Heart right ventricle (tissue), 16 donors: ENCODE results near the gene ARHGDIB. TPM values are rescaled to one million over a fixed set of nuclear protein-coding genes. Genes with fewer than 3 reads are reported as not detected.

Experiments
- ATAC-seq, 8 donors: fragments of 200-7000 bp; cut with Tn5 transposase; one replicate each; pipeline ENCODE4 v1.9.1; 2020; ENCODE audit warnings: mild to moderate bottlenecking in 8 of 8, moderate library complexity in 8 of 8, moderate number of reproducible peaks in 1 of 8
- DNase-seq, 2 donors: peaks; one replicate each; pipeline ENCODE4 v3.0.0-alpha.2; 2020
- H3K27ac ChIP-seq, 10 donors: fragments of 200-600 bp; sonication (generic) in 2 of 10; one replicate each; pipeline versions ENCODE4 v1.5.0 to v1.8.0; 2020 to 2022; ENCODE audit warnings: mild to moderate bottlenecking in 3 of 10
- H3K27me3 ChIP-seq, 7 donors: fragments of 200-600 bp; one replicate each; pipeline ENCODE4 v1.8.0; 2021 to 2022; ENCODE audit warnings: mild to moderate bottlenecking in 2 of 7
- H3K36me3 ChIP-seq, 9 donors: fragments of 200-600 bp; sonication (generic) in 1 of 9; one replicate each; pipeline versions ENCODE4 v1.5.0 to v1.8.0; 2020 to 2022; ENCODE audit warnings: mild to moderate bottlenecking in 2 of 9
- H3K4me1 ChIP-seq, 9 donors: fragments of 200-600 bp; sonication (generic) in 1 of 9; one replicate each; pipeline versions ENCODE4 v1.5.0 to v1.8.0; 2020 to 2022; ENCODE audit warnings: mild to moderate bottlenecking in 4 of 9
- H3K4me3 ChIP-seq, 10 donors: fragments of 200-600 bp; sonication (generic) in 2 of 10; one replicate each; pipeline versions ENCODE4 v1.5.0 to v1.8.0; 2020 to 2022; ENCODE audit warnings: mild to moderate bottlenecking in 7 of 10, moderate library complexity in 2 of 10
- H3K9me3 ChIP-seq, 11 donors: fragments of 200-600 bp in 10 of 11; sonication (generic) in 2 of 11; one replicate each; pipeline versions ENCODE4 v1.5.0 to v1.8.0; 2013 to 2022; ENCODE audit warnings: mild to moderate bottlenecking in 2 of 11, control low read depth in 1 of 11, moderate library complexity in 1 of 11
- WGBS, 2 donors: extraction: QIAGEN DNeasy Blood & Tissue Kit; methylation state at CpG; one replicate each; pipeline ENCODE4 v1.1.7; 2013; ENCODE audit warnings: inconsistent platforms in 1 of 2; 5-methylcytosine and 5-hydroxymethylcytosine counted together
- intact Hi-C, 10 donors: fragments of 100-400 bp; cut with DNase I; formaldehyde crosslinking; loops; one replicate each; pipeline versions ENCODE4 v1.11.1 to v1.14.2; 2022
- polyA plus RNA-seq, 2 donors: library from polyadenylated mRNA; stranded (reverse); fragments of 200-250 nt; gene quantifications; one replicate each; pipeline ENCODE4 v1.2.3, GENCODE V29; 2013
- total RNA-seq, 10 donors: library from RNA; stranded (reverse); fragmentation: NEBNext Ultra II Directional in 3 of 10; extraction: Animal tissue kit (Norgen Biotek cat#: 25700) in 3 of 10; gene quantifications; one replicate each; pipeline versions ENCODE4 v1.2.1 to v1.2.4, GENCODE V29; 2021 to 2023
- TF ChIP-seq, protein P1 (sequence below), 9 donors: fragments of 200-600 bp; sonication (generic) in 2 of 9; IDR thresholded peaks; one replicate each; pipeline versions ENCODE4 v1.5.0 to v1.8.0; 2021 to 2022; ENCODE audit warnings: antibody characterized with exemption in 9 of 9, mild to moderate bottlenecking in 5 of 9, moderate library complexity in 1 of 9
- donor health status: Arrhythmogenic right ventricular cardiomyopathy.
- donor health status: ischemic (EF 13 %, LVEDD 7.1; RV severe dilation, severe dysfunction).
- donor health status: healthy with polysubstance abuse.
- donor health status: DM: no; HTN: yes; CAD: no.
- donor health status: DM: no; HTN: no; CAD: no.
- donor health status: ischemic (EF 25% LVEDD 6.9; RV normal size, moderate dysfunction).
- donor health status: ischemic (EF 25% LVEDD 5.7; RV mildly dilated, moderate dysfunction).
- donor health status: healthy.
- donor health status: DM: yes; HTN: yes; CAD: no.
- donor health status: Ischemic cardiomyopathy.
- donor health status: ischemic (EF 35%, LVEDD 5.7; RV mildly dilated, moderate dysfunction).
- donor health status: nonischemic (EF 11% LVEDD 7.7; RV severe dilation, severe dysfunction).
- donor health status: DM: yes; HTN: yes; CAD: no.
- donor health status: PGD.
- donor health status: ischemic (EF 29% LVEDD 5.4; RV normal size, mild dysfunction).
- donor health status: nonischemic (EF 23%, LVEDD 6.1; RV moderate dilation, normal function).

ARHGDIB gene
- total and polyA plus RNA-seq, 12 donors, result 28.1 to 150 (median 45.4) TPM

GRCh38 chr12:14904854-14905253, 56.5 kb downstream of the ARHGDIB start:
- TF ChIP-seq, protein P1, sequence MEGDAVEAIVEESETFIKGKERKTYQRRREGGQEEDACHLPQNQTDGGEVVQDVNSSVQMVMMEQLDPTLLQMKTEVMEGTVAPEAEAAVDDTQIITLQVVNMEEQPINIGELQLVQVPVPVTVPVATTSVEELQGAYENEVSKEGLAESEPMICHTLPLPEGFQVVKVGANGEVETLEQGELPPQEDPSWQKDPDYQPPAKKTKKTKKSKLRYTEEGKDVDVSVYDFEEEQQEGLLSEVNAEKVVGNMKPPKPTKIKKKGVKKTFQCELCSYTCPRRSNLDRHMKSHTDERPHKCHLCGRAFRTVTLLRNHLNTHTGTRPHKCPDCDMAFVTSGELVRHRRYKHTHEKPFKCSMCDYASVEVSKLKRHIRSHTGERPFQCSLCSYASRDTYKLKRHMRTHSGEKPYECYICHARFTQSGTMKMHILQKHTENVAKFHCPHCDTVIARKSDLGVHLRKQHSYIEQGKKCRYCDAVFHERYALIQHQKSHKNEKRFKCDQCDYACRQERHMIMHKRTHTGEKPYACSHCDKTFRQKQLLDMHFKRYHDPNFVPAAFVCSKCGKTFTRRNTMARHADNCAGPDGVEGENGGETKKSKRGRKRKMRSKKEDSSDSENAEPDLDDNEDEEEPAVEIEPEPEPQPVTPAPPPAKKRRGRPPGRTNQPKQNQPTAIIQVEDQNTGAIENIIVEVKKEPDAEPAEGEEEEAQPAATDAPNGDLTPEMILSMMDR (IDR thresholded peaks at IDR 0.05), result no peak
- 48 to 63% methylated on average over 8 of the region's 8 CpGs for WGBS, 2 donors
- Histone ChIP-seq H3K27ac (peak overlapping the region; percentile 50 to 90 (median 74)), H3K9me3 (no peaks in the 10 kb centered on the region), H3K4me1 (peaks cover 2 to 61% (median 44%) of the 10 kb centered on the region in 9 donors), H3K4me3 (peak overlapping the region in 5 of 10 donors; percentile 2 to 20 (median 15)), H3K36me3 (no peaks in the 10 kb centered on the region), H3K27me3 (no peaks in the 10 kb centered on the region)
- intact Hi-C loops, result loop anchor here in 2 of 10 donors (5.0 kb wide), 1 partner anchor 42 kb away; no protein-coding TSS in a partner anchor
- no peak for DNase-seq
- peak in 4 of 8 donors; percentile 13 to 51 (median 20) for ATAC-seq

- ATAC-seq (no peak), DNase-seq (no peak)
- H3K27ac ChIP-seq, result peak overlapping the region in 7 of 10 donors; percentile 31 to 90 (median 76)
- H3K4me1 ChIP-seq, result peaks cover 2 to 61% (median 41%) of the 10 kb centered on the region in 9 donors
- TF ChIP-seq, protein P1 (IDR thresholded peaks at IDR 0.05), result no peak
- intact Hi-C loops, result loop anchor here in 1 of 10 donors (5.0 kb wide), 1 partner anchor 44 kb away; no protein-coding TSS in a partner anchor
- H3K9me3 ChIP-seq, result no peaks in the 10 kb centered on the region
- H3K27me3 ChIP-seq, result no peaks in the 10 kb centered on the region
- 95 to 96% methylated on average over 5 of the region's 5 CpGs for WGBS, 2 donors
- H3K36me3 ChIP-seq, result no peaks in the 10 kb centered on the region
- H3K4me3 ChIP-seq, result no peak overlapping the region
Measured at GRCh38 chr12:14903386-14904098, 57.9 kb downstream of the ARHGDIB start.

DNA sequence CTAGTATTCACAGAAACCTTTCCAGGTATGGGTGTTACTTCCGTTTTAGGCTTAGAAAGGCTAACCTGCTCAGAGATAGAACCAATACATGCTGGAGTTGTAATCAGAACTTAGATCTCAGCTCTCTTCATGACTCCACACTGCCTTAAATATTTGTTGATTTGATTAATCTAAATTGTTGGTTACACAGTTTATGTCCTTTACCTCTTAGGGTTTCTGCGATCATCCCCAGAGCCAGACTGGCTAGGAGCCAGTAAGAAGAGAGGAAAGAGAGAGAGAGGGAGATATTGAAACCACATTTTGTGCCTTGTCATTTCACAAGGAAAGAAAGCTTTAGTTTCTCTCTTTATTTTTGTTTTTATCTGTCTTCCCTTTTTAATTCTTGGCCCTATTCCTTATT, 58.9 kb downstream of the ARHGDIB start:
- Histone ChIP-seq H3K27ac (peak overlapping the region in 8 of 10 donors; percentile 7 to 90 (median 64)), H3K36me3 (no peaks in the 10 kb centered on the region), H3K4me1 (peaks cover 2 to 65% (median 43%) of the 10 kb centered on the region in 9 donors), H3K4me3 (no peak overlapping the region), H3K9me3 (no peaks in the 10 kb centered on the region), H3K27me3 (no peaks in the 10 kb centered on the region)
- TF ChIP-seq, protein P1 (IDR thresholded peaks at IDR 0.05), result no peak
- no peak for ATAC-seq
- WGBS, 2 donors, result 63 to 75% methylated on average over 2 of the region's 2 CpGs
- intact Hi-C loops, result loop anchor here in 1 of 10 donors (5.0 kb wide), 1 partner anchor 45 kb away; no protein-coding TSS in a partner anchor
- no peak for DNase-seq

- no peaks in the 10 kb centered on the region for H3K27me3 ChIP-seq
- WGBS, 2 donors, result 74% methylated on average over 1 of the region's 1 CpG
- no peaks in the 10 kb centered on the region for H3K36me3 ChIP-seq
- peak in 6 of 8 donors; percentile 47 to 67 (median 56) for ATAC-seq
- H3K27ac ChIP-seq, result peak overlapping the region in 9 of 10 donors; percentile 7 to 90 (median 63)
- no peak overlapping the region for H3K4me3 ChIP-seq
- H3K4me1 ChIP-seq, result peaks cover 2 to 73% (median 50%) of the 10 kb centered on the region in 9 donors
- intact Hi-C loops, result loop anchor here in 1 of 10 donors (5.0 kb wide), 1 partner anchor 46 kb away; no protein-coding TSS in a partner anchor
- H3K9me3 ChIP-seq, result no peaks in the 10 kb centered on the region
- peak in 1 of 2 donors; percentile 40 for DNase-seq
- TF ChIP-seq, protein P1 (IDR thresholded peaks at IDR 0.05), result peak in 8 of 9 donors; percentile 9 to 49 (median 26)
Measured at GRCh38 chr12:14901228-14901562, 60.2 kb downstream of the ARHGDIB start.
